GM18858 (cell line): ENCODE results near the gene ARPP21.

ENCODE experiments used
- ATAC-seq: cut with Tn5 transposase; IDR thresholded peaks from one replicate; pipeline ENCODE4 v1.9.1; 2021; ENCODE audit not compliant: unreplicated experiment

ARPP21 gene

DNA sequence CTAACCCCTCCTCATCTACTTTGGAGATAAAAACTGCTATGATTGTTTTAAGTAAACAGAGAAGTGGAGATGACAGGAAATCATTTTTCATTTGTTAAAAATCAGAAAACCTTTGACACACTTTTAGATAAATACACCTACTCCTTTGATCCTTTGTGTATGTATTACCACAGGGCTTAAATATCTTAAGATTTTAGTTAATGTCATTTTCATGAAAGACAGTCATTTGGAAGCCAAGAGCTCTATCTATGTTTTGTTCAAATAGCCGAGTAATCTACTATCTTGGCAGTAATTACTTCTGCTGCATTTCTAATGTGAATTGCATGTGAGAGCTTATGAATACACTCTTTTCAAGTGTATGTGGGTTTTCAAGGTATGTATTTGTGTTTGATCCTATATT lies 2.0 kb downstream of the ARPP21 start:
- ATAC-seq, result no peak

DNA sequence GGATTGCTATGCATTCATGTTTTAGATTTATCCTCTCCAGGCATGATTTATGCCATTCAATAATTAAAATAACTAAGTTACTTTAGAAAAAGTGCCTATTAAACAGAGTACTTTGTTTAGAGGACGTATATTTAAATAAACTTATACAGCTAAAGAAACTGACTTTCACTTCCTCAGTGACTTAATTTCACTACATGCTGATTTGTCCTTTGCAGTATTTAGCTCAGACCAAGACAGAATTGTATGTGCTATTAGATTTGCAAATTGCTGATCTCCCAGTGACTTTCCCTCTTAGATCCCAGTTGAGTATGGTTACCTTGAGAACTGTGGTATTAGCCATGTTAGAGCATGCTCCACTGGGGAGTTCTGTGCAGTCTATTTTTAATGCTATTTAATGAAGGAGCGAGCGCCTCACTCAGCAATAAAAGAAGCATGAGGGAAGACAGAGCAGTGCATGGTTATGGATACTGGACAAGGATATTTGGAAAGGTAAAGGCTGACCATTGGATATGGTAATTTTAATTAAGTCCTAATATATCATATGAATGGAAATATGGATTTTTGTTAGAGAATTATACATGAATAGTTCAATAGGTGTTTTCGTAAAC lies 2.7 kb downstream of the ARPP21 start:
- ATAC-seq, result no peak

DNA sequence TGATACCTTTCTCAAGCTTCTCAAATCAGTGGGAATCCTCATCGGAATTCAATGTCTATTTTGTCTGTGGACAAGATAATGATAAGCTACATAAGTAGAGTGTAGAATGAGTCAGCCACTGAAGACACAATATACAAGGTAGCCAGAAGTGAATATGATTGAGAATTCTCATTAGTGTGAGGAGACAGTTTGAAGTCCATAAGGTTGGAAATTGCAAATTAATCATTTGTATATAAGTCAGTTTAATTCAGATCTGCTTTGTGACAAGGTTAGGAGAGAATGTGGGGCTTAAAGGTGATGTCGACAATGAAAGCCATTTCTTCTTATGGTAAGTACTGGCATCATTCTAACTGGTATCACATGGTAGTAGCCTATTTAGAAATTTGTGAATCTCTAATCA lies 4.2 kb downstream of the ARPP21 start:
- no peak for ATAC-seq

- no peak for ATAC-seq
These were observed 5.1 kb downstream of the ARPP21 start for GRCh38 chr3:35644451-35644850.

- ATAC-seq, result no peak
These were observed 5.9 kb downstream of the ARPP21 start for GRCh38 chr3:35645189-35645588.

GRCh38 chr3:35646081-35646480 lies 6.8 kb downstream of the ARPP21 start:
- no peak for ATAC-seq

GRCh38 chr3:35647461-35647860 lies 8.1 kb downstream of the ARPP21 start:
- ATAC-seq, result no peak

DNA sequence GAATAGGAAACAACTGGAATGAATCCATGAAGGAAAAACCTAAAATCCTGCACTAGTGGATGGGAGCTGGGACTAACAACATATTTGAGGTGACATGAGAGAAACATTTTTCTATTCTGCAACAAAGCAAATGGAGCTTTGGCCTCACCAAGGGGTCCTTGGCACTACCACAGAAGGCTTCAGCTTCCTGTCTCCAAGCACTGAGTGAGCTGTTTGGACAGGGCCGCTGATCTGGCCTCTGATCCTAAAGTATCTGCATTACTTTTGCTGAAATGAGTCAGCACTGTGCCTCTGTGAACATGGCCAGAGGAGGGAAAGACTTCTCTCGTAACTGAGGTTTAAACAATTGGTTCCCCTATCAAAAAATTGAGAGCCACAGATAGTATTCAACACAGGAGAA lies 9.0 kb downstream of the ARPP21 start:
- no peak for ATAC-seq

DNA sequence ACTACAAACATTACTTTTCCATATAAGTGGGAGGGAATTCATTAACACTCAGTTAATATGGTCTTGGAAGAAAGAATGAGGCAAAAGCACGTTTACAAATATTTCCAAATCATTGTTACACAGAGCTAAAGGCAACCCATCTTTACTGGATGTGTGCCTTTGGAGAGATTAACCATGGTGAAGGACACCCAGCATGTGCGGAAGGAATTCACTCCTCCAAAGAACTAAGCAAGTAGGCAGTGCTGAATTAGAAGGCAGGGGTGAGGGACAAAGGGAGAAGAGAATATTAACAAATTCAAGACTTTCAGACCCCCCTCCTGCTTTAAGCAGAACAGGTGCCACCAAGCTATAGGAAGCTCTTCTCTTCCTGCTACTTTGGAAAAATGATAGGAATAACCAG lies 10.1 kb downstream of the ARPP21 start:
- no peak for ATAC-seq

DNA sequence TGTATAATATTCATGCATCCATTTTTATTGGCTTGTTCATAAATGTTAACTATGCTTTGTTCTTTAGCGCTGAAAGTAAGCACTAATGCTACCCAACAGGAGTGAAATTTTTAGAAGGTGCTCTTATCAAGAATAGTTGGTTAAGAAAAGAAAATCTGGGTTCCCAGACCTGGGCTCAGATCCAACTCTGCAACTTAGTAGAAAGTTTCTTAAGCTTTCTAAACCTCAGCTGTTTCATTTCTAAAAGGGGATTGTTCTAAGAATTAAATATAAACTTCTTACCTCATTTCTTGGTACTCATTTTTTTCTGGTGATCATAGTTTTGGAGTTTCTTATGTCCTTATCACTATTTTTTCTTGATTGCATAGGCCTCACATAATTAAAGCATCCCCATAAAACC lies 12.1 kb downstream of the ARPP21 start:
- no peak for ATAC-seq

DNA sequence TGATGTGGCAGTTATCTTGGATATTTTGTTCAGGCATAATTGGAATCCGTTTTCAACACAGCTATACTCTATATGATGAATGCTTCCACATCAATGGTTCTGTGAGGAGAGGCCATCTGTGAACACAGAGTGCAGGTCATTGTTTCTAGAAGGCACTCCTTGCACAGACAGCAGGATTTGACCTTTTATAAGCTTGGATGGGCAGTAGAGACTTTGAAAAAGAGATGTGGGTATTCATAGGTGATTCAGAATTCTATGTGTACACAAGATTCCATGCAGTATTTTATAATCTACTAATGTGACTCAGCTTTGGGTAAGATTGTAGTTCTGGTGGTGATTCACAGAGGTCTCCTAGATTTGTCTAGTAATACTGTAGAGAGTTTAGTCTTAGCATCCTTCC lies 12.5 kb downstream of the ARPP21 start:
- ATAC-seq, result no peak

GRCh38 chr3:35653347-35653746 lies 14.0 kb downstream of the ARPP21 start:
- no peak for ATAC-seq

DNA sequence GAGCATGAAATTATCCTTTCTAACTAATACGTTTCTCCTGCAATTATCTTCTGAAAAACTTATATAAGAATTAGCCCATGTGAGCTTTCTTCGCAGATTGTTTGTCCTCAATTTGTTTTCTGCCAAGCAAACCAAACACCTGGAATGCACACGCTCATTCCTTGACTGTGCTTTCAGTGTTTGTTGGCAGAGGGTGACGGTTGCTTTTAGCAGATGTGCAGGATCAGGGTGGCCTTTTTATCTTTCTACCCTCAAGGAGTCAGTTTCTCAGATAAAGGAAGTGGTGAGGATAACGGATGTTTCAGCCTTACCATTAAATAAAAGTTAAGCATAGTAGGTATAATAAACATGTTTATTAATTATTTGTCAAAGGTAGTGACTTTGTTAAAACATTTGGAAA lies 15.2 kb downstream of the ARPP21 start:
- no peak for ATAC-seq

- ATAC-seq, result no peak
These were observed 19.4 kb downstream of the ARPP21 start for GRCh38 chr3:35658686-35659085.

DNA sequence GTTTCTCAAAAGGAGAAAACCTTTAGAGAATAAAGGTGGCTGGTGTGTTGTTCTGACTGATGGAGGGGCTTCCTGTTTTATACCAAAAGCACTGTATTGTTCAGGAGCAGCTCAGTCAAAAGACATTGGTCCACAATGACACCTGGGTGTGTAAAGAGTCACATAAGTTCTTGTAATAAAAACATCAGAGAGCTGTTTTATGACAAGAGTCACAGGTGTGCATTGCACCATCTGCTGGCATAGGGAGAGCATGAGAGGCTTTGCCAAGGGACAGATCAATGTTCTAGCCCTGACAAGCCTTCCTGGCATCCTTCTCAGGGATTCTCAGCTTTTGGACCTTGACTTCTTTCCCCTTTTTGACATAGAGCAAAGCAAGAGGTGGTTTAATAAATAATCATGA lies 20.4 kb downstream of the ARPP21 start:
- no peak for ATAC-seq

DNA sequence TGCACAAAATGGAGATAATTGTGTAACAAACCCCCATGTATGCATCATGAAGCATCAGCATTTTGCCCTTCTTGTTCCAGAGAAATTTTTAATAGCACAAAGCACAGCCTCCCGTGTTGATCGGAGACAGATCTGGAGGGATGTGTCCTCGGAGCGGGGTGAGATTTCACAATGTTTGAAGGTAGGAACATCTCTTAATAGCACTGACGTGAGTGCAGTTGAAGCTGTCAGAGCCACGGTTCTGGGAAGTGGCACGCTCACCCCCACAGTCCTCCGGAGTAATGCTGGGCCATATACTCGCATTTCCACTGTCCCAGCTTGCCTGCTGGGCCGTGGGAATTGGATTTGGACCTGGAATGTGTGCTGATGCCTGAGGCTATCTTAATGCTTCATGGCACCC lies 24.1 kb downstream of the ARPP21 start:
- no peak for ATAC-seq

- ATAC-seq, result peak; percentile 70
These were observed 25.2 kb downstream of the ARPP21 start for GRCh38 chr3:35664460-35664919.

GRCh38 chr3:35665390-35666055 lies 26.2 kb downstream of the ARPP21 start:
- ATAC-seq, result no peak

DNA sequence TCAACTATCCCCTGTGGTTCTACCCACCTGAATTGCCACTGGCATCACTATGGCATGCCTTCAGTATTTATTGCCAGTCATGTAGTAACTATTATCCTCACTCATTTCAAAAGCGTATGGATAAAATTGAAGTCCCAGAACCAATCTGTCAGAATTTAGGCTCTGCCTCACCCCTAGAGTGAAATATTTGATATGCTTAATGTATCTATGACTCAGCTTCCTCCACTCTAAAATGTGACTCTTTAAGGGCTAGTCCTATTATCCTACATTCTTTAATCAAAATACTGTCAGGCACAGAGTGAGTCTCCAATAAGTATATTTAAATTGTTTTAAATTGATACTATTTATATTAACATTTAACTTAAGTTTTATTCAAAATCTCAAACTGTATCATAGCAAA lies 27.6 kb downstream of the ARPP21 start:
- ATAC-seq, result no peak

DNA sequence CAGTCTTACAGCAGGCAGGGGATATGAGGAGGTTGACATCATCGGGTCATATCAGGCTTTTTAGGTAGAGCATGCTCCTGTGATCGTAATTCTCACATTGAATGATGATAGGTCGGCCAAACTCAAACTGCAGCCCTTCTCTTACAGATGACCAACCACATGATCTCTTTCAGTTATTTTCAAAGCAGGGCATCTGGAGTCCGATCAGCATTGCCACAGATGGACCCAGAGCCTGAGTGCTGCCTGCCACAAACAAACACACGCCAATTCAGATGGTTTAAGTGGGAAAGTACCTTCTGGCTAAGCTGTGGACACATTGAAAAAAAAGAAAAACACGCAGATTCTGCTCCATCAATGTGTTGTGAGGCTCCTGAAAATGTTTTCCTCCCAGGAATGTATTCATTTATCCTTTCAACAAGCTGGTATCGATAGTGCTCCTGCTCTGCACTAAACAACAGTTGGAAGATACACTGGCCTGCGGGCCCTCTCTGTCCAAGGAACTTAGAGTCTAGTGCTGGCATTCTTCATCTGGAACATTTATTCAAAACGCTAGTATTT lies 31.2 kb downstream of the ARPP21 start:
- no peak for ATAC-seq

DNA sequence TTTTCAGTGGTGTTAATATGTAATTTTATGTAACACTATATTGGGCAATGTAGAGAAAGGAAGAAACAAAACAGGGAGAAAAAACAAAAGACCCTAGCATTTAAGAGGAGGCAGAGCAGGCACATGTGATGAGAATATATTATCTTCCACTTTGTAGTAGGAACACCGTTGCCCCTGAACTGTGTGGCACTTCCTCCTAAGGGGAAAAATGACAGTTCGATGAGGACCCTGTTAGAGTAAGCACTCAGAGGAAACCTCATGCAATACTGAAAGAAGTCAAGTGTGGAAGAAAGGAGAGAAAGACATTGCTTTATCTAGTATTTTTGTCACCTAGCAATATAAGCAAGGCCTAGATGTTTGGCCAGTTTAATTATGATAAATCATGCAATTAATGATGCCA lies 32.2 kb downstream of the ARPP21 start:
- ATAC-seq, result no peak

- ATAC-seq, result no peak
These were observed 33.7 kb downstream of the ARPP21 start for GRCh38 chr3:35673017-35673416.
